GM20000 (cell line): ENCODE results near the gene PAFAH1B2.

ENCODE experiments used
- DNase-seq: peaks from one replicate; pipeline ENCODE4 v3.0.0; 2012; ENCODE audit warnings: low spot score
- TF ChIP-seq, protein P1 (sequence below): IDR thresholded peaks from 2 replicates; pipeline ENCODE4 v1.5.1; 2012; ENCODE audit warnings: mild to moderate bottlenecking, control low read depth; ENCODE audit errors: extremely low read depth, missing control alignments

Gene PAFAH1B2

DNA sequence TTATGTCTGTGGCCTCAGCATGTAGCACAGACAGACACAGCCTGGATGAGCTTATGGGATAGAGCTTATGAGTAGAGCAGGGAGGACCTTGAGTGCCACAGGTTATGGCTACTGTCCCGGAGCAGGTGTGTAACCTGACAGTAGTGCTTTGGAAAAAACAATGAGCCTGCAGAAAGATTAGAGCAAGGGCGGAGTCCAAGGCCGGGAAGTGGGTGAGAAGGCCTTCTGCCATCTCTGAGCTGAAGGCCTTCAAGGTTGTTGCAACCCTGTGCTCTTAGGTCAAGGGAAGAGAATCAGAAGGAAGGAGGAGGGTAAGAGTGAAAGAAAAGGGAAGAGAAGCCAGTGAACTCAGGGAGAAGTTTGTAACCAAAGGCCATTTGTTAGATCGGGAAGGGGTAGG, 51.2 kb downstream of the PAFAH1B2 start:
- no peak for DNase-seq
- TF ChIP-seq, protein P1, sequence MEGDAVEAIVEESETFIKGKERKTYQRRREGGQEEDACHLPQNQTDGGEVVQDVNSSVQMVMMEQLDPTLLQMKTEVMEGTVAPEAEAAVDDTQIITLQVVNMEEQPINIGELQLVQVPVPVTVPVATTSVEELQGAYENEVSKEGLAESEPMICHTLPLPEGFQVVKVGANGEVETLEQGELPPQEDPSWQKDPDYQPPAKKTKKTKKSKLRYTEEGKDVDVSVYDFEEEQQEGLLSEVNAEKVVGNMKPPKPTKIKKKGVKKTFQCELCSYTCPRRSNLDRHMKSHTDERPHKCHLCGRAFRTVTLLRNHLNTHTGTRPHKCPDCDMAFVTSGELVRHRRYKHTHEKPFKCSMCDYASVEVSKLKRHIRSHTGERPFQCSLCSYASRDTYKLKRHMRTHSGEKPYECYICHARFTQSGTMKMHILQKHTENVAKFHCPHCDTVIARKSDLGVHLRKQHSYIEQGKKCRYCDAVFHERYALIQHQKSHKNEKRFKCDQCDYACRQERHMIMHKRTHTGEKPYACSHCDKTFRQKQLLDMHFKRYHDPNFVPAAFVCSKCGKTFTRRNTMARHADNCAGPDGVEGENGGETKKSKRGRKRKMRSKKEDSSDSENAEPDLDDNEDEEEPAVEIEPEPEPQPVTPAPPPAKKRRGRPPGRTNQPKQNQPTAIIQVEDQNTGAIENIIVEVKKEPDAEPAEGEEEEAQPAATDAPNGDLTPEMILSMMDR, result no peak

DNA sequence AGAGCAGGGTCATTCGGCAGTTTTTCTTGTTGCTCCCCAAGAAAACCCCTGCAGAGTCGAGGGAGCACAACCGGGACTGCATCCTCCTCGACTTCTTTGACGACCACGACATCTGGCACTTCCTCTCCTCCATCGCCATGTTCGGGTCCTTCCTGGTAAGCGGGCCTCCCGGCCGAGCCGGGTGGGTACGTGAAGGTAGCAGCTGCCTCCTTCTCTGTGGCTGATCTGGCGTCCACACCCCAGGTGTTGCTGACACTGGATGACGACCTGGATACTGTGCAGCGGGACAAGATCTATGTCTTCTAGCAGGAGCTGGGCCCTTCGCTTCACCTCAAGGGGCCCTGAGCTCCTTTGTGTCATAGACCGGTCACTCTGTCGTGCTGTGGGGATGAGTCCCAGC, 51.7 kb downstream of the PAFAH1B2 start:
- no peak for DNase-seq
- TF ChIP-seq, protein P1, result no peak

DNA sequence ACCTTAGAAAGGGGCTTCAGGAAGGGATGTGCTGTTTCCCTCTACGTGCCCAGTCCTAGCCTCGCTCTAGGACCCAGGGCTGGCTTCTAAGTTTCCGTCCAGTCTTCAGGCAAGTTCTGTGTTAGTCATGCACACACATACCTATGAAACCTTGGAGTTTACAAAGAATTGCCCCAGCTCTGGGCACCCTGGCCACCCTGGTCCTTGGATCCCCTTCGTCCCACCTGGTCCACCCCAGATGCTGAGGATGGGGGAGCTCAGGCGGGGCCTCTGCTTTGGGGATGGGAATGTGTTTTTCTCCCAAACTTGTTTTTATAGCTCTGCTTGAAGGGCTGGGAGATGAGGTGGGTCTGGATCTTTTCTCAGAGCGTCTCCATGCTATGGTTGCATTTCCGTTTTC, 52.9 kb downstream of the PAFAH1B2 start:
- DNase-seq, result no peak
- TF ChIP-seq, protein P1, result no peak

DNA sequence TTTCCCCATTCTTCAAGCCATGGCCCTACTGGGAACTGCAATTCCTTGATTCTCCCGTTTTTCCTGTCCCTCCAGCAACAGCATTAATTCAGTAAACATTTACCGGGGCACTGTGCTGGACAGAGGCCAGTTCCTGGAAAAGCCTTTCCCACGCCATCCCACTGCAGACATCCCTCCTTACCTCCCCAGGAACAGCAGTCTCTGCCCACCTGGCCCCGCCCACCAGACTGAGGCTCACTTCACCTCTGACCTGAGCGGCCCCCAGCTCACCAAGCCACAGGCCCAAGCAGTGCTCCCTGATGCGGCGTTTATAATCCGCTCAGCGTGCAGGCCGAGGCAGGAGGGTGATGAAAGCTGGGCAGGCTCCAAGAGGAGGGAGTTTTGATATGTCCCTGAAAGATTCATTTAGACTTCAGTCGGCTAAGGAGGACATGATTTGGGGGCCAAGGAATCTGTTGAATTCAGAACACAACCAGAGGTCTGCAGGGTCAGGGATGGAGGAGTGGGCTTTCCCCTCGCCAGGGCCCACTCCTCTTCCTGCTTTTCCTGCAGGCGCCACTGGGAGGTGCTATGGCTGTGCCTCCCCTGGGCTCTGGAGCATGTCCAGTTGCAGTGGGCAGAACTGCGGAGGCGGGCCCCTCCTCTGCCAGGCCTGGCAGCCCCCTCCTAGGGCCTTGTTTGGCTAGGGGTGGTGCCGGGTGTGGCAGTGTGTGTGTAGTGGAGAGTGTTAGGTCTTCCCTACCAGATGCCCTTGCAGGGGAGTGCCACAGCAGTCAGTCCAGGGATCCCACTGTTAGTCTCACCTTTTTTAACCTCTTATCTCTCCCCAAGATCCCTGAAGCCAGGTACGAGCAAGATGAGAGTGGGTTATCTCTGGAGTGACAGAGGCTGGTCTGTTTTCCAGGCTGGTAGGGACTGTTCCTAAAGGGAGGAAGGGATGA, 53.7 kb downstream of the PAFAH1B2 start:
- TF ChIP-seq, protein P1, result no peak

DNA sequence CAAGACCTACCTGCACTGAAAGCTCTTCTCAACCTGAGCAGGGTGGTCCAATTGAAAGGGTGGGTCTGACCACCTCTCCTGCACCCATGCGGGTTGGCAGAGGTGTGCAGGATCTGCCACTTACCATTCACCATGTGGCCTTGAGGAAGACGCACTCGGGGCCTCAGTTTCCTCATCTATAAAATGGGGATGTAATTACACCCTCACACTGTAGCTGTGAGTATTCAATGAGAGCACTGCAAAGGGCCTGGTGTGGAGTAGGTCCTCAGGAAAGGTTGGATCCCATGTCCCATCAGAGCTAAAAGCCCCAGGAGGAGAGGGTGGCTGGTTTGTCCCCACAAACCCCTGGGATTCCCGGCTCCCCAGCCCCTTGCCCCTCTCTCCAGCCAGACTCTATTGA, 54.5 kb downstream of the PAFAH1B2 start:
- DNase-seq, result no peak
- TF ChIP-seq, protein P1, result no peak

More for the DNA sequence above, 53.7 kb downstream of the PAFAH1B2 start:
- DNase-seq, result no peak

DNA sequence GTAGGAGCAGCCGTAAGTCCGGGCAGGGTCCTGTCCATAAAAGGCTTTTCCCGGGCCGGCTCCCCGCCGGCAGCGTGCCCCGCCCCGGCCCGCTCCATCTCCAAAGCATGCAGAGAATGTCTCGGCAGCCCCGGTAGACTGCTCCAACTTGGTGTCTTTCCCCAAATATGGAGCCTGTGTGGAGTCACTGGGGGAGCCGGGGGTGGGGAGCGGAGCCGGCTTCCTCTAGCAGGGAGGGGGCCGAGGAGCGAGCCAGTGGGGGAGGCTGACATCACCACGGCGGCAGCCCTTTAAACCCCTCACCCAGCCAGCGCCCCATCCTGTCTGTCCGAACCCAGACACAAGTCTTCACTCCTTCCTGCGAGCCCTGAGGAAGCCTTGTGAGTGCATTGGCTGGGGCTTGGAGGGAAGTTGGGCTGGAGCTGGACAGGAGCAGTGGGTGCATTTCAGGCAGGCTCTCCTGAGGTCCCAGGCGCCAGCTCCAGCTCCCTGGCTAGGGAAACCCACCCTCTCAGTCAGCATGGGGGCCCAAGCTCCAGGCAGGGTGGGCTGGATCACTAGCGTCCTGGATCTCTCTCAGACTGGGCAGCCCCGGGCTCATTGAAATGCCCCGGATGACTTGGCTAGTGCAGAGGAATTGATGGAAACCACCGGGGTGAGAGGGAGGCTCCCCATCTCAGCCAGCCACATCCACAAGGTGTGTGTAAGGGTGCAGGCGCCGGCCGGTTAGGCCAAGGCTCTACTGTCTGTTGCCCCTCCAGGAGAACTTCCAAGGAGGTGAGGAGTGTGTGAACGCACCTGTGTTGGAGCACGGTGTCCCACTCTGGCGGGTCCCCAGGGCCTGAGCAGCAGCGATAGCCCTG, 55.2 kb downstream of the PAFAH1B2 start, which contains the start of gene TAGLN:
TSS of gene TAGLN (plus strand) at position 318 of the 863 bp plus-strand sequence. CDS start 3,644 bp downstream, outside the sequence.
- TF ChIP-seq, protein P1, result no peak
- DNase-seq, result no peak
